GM21390 (cell line): Measurements from ENCODE around the gene ENTREP3.
A peak's percentile ranks its signal among the peaks of the same experiment; 100 is the strongest.

ENCODE experiments used
- ATAC-seq: cut with Tn5 transposase; IDR thresholded peaks from one replicate; pipeline ENCODE4 v1.9.1; 2021; ENCODE audit not compliant: unreplicated experiment

The ENTREP3 gene

DNA sequence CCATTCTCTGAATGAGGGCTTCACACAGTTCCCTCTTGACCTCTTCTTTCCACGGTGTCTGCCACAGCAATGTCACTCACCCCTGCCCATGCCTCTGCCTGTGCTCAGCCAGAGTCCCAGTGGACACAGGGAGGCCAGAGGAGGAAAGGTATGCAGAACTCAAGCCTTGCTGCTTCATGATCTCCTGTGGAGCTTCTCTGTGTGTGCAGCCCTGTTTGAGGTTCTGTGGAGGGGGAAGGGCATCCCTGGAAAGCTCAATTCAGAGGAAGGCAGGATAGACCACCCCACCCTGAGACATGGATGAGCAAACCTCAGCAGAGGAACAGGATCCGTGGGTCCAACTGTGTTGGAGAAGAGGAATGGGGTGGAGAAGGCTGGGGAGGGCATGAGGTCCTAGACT lies 24.0 kb upstream of the ENTREP3 start:
- ATAC-seq, result no peak

GRCh38 chr1:155278689-155279160 lies 23.4 kb upstream of the ENTREP3 start:
- no peak for ATAC-seq

- no peak for ATAC-seq
Measured at GRCh38 chr1:155277902-155278688, 22.8 kb upstream of the ENTREP3 start.

GRCh38 chr1:155277070-155277901 lies 22.0 kb upstream of the ENTREP3 start, which contains the start of gene HCN3:
Gene HCN3, plus strand, starts transcription at chr1:155277463. Its CDS starts 128 bp downstream, at chr1:155277591.
- ATAC-seq, result peak; percentile 65

GRCh38 chr1:155273343-155274245 lies 18.3 kb upstream of the ENTREP3 start, which contains the start of gene CLK2:
Gene CLK2, minus strand, starts transcription at chr1:155273504. Its CDS starts 2,527 bp downstream, at chr1:155270977.
- peak; percentile 75 for ATAC-seq

DNA sequence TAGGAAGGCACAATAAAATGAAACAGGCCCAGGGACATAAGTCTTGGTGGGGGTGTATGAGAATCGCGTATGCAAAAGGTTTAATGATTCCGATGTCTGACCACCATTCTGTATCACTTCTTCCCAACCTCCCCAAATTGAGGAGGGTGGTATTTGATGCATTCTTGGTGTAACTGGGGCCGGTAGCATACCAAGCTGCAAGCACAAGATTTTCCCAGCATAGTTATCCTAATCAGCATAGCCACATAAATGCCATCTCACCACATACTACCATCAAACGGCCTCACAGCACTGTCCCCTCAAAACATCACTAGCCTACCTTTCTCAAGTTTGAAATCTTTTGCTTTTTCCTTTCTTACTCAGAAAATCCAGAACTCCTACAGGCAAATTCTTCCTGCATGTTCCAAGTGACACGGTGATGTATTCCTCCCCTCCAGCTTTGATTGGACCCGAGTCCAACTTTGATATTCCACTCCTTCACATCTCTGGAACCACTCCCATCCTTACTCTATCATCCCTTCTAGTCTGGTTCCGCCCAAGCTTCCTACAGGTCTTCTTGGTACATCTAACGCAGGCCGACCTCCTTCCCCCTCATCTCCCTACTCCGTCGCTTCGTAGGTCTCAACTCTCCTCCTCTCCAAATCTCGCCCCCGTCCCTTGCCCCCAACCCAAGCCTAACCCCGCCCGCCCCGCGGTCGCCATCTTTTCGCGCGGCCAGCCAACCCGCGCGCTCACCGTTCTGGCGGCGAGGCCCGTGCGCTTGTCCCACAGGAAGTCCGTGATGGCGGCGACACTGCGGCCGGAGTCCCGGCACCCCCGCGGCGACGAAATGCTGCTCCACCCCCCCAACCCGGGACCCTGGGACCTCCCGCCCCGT lies 17.4 kb upstream of the ENTREP3 start:
- peak; percentile 27 for ATAC-seq

DNA sequence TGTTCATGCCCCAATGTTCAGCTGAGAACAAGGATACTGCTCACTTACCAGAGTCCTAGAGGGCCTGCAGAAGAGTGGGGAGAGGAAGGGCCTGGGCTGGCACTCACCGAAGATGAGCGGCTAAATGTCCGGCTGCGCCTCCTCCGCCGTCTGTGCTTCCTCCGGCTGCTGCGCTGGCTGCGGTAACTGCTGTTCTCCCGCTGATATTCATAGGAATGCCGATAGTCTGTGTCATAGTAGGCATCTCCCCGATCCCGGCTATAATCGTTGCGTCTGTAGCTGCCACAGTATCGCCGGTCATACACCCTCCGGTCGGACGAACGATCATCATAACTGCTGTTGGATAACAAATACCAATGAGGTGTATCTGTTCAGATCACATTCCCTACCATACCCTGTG lies 14.1 kb upstream of the ENTREP3 start:
- no peak for ATAC-seq

- ATAC-seq, result no peak
Measured at GRCh38 chr1:155268630-155269029, 13.3 kb upstream of the ENTREP3 start.

GRCh38 chr1:155267373-155267772 lies 12.1 kb upstream of the ENTREP3 start:
- no peak for ATAC-seq

DNA sequence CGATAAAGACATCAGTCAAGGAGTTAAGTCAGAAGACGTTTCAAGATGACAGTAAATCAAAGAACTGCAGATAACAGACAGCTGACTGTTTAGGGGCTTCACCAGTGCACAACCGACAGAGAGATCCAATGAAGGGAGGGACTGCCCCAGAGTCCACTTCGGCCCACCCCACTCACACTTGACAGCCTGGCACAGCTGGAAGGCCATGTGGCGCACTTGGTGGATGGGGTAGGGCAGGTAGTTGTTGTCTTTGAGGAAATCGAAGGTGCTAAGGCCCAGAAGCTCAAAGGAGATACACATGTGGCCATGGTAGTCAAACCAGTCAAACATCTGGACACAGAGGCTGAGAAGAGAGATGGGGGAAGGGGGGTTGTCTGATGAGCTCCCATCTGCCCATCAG lies 11.3 kb upstream of the ENTREP3 start:
- no peak for ATAC-seq

- no peak for ATAC-seq
Measured at GRCh38 chr1:155263067-155263466, 7.8 kb upstream of the ENTREP3 start.

GRCh38 chr1:155261852-155262673 lies 6.8 kb upstream of the ENTREP3 start, which contains the start of gene SCAMP3:
Gene SCAMP3, minus strand, starts transcription at chr1:155262360. Its CDS starts 209 bp downstream, at chr1:155262151.
- peak; percentile 84 for ATAC-seq

DNA sequence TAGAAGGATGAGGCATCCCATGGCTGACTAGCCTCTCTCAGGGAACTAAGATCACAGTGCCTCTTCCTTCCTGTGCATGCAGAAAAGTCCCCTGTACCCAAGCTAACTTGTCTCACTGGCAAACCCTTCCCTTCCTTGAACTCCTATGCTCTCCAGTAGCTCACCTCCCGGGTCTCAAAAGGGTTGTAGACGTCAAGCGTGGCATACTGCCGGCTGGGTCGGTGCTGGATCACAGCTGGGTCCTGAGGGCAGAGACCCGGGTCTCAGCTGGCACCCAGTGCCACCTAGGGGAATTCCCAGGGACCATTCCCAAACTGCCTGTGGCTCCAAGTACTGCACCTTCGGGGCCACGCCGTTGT lies 6.2 kb upstream of the ENTREP3 start:
- peak; percentile 15 for ATAC-seq

DNA sequence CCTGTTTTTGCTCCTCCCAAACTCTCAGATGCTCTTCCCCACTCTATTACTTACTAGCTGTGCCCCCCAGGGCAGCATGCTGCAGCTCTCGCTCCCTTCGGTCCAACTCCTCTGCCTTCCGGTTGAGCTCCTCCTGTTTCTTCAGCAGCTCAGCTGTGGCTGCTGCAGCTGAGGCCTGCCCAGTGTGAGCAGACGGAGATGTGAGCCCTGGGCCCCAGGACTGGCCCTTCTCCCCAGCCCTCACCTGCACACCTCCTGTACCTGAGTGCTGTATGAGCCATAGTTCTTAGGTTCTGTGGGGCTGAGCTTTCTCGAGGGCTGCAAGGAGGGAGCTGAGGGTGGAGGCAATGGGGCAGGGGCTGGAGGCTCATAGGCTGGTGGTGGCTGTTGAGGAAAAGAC lies 5.0 kb upstream of the ENTREP3 start:
- no peak for ATAC-seq

GRCh38 chr1:155256058-155256852 lies 972 bp upstream of the ENTREP3 start:
- ATAC-seq, result no peak

GRCh38 chr1:155254714-155255242 lies 505 bp downstream of the ENTREP3 start:
- ATAC-seq, result no peak

DNA sequence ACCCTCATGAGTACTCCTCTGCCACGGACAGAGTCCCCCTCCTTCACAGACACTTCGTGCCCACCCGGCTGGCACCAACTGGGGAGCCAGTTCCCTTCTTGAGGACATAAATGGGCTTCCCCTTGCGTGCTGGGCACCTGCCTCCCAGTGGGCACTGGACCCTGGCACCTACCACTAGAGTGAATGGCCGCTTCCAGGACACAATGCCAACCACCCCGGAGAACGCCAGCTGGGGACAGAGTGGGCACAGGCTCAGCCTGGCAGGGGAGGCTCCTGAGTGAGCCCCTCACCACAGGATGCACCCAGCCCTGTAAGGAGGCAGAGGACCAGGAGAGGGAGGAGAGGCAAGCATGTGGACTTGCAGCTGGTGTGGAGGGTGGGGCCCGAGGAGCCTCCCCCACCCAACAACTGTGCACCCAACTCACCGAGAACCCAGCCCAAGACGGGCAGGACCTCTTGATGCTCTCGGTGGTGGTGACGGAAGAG lies 1.0 kb downstream of the ENTREP3 start:
- no peak for ATAC-seq

DNA sequence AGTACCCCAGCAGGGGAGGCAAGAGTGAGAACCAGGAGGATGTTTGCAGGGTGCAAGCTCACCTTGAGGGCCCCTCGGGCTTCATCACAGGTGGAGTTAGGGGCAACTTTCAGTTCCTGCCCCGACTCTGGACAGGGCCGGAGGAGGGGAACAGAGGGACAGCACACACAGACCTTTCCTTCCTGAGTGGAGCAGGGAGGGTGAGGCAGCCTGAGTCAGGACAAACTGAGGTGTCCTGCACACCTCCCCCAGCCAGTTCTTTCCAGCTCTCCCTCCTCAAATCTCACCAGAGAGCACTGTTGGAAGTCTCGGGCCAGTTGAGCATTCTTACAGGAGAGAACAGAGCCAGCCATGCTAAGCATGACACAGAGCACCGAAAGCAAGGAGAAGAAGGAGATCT lies 1.5 kb downstream of the ENTREP3 start:
- ATAC-seq, result no peak
